GM19395 (cell line): ENCODE results near the gene IL34.

Experiments used
- ATAC-seq: cut with Tn5 transposase; IDR thresholded peaks from one replicate; pipeline ENCODE4 v1.9.1; 2021; ENCODE audit warnings: mild to moderate bottlenecking, moderate library complexity; ENCODE audit not compliant: unreplicated experiment

IL34 gene

DNA sequence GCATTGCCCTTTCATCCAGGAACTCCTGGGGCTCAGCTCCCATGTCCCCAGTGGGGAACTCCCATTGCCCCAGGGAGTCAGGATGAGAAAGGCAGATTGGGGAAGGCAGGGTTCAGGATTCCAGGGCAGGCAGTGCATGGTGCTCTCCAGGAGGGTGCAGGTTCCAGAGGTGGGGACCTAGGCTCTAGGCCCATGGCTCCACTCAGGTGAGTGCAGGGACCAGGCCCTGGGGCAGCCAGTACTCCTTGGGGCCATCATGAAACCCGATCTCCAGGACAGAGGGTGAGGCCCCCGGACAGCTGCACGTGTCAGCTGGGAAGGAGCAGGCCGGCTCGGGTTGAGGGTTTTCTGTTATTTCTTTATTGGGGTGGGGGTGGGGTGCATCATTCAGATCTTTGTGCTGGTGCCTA, 40.7 kb downstream of the IL34 start:
- no peak for ATAC-seq

DNA sequence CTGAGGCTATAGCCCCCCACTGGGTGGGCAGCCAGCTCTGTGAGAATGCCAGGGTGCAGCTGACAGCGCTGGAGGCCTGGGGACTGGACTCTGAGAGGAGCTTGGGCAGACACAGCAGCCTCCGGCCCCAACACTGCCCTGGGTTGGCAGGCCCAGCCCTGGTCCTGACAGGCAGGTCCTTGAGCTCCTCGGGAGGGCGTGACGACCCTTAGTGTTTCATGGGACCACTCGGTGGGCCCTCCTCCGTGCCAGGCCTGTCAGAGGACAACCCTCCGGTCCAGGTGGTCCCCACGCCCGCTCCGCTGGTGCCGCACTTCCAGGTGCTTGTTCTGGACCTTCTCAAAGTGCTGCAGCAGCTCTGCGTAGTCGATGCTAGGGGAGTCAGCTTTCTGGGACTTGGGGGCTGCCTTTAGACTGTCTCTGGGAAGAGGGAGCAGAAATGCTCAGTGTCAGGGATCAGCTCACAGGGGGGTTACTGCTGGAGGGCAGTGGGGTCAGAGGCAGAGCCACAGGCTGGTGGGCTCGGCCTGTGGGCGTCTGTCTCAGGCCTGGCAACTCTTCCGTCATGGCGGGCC, 41.4 kb downstream of the IL34 start:
- no peak for ATAC-seq

DNA sequence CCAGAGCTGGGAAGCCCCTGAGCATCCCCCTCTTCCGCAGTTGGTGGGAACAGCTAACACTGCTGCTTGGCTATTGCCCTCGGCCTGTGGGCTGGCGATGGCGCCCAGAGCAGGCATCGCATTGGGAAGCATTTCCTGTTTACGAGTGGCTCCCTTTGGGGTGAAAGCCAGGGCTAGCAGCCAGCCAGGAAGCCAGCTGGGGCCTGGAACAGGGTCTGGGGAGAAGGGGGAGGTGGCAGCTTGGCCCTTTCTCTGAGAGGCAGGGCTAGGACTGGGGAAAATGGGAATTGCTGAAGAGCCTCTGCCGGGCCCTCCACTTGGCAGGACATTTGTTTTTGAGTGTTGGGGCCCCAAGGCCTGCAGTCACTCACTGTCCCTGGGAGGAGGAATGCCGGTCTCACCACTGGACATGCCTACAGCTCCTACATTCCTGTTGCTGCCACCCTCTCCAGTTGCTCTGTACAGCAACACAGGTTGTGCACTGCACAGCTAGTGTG, 41.9 kb downstream of the IL34 start:
- ATAC-seq = no peak

DNA sequence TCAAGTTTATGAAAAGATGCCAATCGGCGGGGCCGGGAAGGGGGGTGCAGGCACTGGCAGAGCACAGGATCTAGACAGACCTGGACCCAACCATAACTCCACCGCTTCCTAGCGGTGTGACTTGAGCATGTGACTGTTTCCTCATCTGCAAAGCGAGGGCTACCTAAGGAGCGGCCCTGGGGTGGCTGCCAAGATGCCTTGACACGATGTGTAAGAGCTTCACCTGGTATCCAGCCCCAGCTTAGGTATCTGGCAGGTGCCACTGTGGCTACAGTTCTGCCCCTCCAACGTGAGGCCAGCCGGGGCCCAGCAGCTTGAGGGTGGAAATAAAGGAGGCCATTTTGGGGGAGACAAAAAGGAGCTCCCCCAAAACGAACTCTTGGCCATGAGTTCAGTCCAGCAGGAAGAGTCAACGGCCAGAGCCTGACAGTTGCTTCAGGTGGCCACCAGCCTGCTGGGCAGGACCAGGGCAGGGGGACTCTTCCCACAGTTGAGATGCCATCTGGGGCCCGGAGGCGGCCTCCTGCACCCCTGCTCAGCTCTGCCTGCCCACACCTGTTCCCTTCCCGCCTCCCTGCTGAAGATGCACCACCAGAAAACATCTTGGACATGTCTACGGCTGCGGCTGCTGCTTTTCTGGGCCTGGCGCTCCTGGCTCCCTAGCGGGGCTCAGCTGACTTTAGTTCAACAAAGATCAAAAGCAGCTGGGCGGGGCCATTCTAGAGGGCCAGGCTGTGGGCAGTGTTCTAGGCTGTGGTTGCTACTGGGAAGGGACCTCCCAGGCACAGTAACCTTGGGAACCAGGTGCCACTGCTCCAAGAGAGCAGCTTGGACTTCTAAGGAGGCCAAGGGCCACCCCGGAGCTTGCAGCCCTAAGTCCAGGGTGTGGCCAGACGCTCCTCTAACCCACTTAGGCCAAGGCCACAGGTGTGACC, 42.9 kb downstream of the IL34 start:
- ATAC-seq = no peak

DNA sequence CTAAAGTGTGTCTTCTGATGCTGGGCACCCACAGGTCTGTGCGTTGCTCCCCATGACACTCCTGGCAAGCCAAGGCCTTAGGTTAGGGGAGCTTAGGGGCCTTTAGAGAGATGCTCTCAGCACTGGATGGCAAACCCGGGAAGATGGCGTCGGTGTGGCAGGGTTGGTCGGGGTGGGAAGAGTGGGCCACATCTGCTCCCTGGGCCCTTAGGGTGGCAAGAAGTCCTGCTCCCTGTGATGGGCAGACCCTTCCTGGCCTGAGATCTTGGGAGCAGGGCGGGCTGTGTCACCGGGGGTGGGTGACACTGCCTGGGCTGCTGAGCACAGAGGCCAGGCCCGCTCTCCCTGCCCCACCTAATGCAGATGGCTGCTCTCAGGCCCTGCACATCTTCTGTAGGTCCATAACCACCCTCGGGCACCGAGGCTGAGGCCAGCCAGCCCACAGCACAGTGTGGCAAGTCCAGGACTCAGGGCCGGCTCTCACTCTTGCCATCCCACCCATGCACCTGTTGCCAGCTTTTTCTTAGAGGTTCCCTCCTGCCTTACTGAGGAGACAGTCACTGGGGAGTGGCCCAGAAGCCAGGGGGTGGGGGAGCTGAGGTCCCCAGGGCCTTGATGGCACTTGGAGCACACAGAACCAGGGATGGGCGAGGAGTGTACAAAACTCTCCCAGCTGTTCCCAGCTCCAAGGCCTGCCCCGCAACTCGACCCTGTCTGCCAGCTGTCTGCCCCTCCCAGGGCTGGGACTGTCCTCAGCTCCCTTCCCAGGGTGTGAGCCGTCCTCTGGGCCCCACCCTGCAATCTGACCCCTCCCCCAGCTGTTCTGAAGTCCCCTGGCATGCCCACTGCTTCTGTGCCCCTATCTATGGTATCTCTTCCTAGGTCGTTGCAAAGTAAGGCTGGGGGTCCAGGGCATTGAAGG, 43.9 kb downstream of the IL34 start:
- no peak for ATAC-seq

DNA sequence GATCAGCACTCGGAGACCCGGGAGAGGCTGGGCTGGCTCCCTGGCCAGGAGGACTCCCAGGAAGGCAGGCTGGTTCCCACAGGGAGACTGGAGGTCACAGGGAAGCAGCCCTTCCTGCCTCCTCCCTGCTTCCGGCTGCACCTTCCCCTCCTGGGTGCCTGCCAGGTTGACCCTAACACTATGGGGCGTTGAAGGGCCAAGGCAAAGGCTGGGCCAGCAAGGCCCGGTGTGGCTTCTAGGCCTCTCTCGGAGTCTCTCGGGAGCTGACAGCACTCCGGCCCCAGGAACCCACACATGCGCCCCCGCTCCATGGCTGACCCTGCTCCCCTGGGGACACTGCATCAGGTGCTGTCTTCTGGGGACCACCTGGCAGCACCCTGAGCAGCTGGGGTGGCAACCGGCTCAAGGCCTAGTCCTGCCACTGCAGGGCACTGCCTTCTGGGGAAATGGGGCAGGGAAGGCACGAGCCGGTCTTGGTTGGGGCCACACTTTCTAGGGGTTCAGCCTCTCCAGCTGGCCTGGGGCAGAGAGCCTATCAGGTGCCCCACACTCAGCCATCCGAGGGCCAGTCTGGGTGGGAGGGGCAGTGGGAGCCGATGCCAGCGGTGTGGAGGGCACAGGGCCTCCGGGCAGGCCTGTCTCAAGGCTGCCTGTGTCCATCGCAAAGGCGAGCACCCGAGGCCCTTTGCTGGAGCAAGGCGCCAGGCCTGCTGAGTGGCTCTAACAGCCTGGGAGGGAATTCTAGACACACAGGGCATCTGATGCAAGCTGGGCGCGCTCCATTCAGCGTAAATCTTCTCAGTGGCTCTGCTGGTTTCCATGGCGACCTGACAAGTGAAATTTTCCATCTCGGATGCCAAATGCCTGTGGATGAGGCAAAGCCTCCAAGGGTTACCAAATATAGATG, 45.1 kb downstream of the IL34 start:
- ATAC-seq = no peak

DNA sequence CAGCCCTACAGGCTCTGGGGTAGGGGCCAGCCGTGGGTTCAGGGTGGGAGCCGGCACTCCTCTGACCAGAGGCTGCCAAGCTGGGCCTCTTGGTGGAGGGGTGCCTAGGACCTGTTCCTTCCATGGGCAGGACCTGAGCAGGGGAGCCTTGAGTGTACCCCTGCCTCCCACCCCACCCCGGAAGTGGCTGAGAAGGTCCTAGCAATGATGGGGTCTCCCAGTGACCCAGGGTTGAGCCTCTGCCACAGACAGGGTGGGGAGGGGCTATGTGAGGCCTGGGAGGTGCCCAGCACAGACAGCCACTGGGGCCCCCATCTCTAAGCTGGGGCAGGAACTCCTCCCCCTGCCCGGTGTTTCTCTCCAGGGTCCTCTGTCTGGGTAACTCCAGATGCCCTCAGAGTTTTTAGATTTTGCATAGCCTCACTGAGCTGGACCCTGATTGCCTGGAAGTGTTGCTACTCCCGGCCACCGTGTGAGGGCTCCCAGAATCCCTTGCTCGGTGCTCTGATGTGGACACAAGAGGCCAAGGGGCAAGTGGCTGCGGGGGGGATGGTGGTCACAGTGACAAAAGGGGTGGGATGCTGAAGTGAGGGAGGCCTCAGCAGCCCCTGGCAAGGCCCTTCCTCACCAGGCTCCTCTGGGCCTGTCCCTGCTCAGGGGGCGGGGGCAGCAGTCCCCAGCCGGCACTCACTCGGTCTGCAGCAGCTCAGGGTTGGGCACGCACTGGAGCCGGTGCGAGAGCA, 45.9 kb downstream of the IL34 start:
- no peak for ATAC-seq

DNA sequence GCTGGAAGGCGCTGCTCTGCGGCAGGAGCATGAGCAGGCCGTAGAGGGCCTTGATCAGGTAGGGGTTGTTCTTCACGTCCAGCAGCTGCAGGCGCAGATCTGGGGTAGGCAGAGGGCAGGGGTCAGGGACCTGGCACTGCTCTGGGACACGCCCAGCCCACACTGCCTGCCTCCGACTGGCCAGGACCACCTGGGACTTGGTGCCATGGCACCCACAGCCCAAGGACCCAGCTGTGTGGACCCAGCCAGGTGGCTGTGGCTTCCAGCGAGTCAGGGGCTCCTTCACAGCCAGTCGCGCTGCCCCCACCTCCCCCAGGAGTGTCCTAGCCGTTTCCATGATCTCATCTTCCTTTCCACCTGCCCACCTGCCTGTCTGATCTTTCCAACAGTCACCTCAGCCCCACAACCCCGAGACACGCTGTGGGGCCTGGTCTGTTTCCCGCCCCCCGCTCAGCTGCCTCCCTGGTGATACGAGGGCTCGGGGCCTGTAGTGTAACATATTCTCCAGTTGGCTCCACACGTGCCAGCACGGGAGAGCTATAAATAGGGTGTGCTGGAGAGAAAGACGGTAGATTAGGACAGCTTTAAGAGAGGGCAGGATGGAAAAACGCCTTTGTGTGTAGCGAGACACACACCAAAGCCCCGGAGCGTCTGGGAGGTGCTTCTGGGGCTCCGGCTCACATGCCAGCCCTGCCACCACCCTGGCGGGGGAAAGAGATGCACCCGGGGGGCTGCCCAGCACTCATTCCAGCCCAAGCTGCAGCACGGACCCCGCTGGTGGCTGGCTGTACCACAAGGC, 46.7 kb downstream of the IL34 start:
- ATAC-seq = no peak

DNA sequence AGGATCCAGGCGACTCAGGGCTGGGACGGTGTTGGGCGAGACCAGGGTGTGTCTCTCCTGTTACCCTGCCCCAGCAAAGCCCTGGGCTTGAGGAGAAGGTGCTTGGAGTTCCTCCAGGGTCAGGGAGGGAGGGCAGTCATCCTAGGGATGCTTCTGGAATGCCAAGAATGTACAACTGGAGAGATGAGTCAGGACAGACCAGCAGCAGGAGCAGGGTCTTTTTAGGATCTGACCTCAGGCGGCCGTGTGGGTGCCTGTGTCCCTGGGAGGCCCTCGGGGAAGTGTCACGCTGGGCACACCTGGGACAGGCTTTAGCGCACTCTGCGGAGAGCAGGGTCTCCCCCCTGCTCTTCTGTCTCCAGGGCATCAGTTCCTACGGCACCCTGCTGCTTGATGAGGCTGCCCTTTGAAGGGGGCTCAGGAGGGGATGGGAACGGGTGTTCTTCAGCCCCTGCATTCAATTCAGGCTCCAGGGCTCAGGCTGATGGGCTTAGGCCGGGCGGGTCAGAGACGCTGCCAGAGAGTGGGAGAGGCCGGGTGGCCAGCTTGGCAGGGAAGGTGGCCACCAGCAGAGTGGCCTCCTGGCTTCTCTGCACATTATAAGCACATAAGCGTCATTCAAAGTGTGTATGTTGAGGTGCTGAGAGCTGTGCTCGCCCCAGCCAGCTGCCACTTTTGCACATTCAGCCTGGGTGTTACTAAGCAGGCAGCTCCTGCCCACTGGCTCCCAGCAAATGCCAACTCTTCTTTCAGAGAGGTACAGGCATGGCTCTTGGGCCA, 47.9 kb downstream of the IL34 start:
- no peak for ATAC-seq

DNA sequence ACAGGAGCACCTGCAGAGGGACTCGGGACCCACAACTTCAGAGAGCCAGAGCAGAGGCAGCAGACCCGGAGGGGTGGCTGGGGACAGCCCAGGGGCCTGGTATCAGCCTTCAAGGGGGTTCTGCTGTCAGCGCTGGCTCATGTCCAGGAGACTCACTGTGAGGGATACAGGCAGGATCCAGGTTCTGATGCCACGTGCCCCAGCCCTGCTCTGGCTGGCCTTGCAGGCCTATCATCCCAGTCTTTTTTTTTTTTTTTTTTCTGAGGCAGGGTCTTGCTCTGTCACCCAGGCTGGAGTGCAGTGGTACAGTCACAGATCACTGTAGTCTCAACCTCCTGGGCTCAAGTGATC, 48.5 kb downstream of the IL34 start:
- no peak for ATAC-seq

DNA sequence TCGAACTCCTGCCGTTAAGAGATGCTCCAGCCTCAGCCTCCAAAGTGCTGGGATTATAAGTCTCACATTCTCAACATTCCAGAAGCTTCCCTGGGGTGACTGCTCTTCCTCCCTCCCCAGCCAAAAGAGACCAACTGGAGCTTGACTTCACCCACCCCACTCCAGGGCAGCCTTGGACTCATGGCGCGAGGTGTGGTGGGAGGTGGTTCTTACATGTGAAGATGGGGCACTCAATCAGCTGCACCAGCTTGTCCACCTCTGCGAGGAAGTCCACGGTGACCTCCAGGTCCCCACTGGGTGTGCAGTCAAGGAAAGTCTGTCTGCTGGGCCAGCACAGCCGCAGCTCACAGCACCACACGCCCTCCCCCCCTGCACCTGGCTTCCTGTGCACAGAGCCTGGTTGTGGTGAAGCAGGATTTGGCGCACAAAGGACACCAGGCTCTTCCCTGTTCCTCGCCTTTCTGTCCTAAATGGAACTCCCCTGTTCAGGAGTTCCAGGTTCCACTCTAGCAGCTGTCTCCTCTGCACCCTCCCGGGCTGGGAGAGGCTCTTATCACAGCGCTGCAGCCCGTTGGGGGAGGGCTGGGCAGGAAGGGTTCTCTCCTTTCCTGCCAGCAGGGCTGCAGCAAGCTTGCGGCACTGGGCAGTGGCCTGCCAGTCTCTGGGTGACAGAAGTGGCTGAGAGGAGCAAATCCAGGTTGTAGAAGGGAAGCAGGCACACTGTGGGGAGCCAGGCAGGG, 49.1 kb downstream of the IL34 start:
- no peak for ATAC-seq

DNA sequence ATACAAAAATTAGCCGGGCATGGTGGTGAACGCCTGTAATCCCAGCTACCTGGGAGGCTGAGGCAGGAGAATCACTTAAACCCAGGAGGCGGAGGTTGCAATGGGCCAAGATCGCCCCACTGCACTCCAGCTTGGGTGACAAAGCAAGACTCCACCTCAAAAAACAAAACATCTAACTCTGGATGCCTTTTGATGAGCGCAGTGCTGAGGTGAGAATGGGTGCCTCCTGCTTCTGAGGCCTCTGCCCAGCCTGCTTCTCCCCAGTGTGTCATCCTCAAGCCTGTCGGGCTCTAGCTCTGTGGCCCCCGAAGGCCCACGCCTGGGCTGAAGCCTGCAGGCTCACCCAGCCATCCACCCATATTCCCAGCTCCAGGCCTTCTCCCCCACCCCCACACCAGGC, 50.0 kb downstream of the IL34 start:
- ATAC-seq = no peak

DNA sequence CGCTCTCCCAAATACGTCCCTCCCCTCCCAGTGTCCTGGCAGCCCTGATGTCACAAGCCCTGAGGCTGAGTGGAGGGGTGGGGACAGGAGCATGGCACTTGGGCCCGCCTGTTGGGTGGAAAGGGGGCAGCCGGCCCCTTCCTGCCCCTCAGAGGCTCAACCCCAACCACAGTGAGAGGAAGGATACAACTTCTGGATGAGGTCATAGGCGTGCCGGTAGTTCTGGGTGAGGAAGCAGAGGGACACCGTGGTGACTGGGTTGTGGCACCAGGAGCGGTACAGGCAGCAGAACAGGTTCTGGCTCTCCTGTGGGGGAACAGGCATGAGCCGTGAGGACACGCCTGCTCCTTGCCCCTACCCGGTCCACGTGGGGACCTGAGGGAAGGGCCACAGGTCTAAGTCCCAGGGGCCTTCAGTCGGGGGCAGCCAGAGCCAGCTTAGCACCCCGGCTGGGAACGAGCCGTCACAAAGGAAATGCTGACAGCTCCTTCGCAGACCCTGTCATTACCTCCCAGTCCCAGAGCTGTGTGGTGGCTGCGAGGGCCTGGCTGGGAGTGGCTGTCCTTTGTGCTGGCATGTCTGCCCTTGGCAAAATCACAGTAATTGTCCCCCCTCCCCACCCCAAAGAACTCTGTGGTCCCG, 50.7 kb downstream of the IL34 start:
- ATAC-seq = no peak

DNA sequence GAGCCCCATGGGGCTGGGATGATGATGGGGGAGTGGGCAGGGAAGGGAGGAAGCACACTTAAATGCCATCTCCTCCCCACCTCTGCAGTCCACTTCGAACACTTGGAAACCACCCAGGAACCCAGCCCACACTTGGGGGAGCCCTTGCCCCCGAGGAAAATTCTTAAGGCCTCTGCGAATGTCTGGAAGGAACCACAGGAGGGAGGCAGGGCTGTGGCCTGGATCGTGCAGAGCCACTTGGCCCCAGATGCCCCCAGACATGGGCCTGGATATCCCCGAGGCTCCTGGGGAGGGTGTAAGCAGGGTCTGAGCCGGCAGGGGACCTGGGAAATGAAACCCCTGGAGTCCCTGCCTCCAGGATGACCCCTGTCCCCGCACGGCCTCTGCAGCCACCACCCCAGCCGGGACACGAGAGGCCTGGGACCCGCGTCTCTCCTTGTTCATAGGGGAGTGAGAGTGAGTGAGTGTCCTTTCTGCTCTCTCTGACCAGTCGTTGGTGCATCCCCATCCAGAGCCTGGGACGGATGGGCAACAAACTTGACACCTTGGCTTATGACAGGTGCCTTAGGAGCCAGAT, 51.3 kb downstream of the IL34 start:
- ATAC-seq = no peak

DNA sequence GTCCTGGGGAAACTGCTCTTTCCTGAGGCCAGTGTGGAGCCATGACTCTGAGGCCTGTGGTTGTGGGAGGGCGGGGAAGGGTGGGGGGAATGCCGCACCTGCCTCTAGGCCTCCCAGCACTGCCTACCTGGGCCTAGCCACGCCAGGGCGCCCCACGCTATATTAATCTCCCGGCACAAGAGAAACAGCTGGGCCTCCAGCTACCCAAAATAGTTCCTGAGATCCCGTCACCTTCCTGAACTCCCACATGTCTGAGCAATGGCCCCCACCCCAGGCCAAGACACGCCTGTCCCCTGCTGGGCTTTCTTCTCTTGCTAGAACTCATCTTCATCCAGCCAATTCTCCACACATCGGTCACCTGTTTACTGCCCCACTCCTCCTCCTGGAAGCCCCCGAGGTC, 52.5 kb downstream of the IL34 start:
- ATAC-seq = no peak

DNA sequence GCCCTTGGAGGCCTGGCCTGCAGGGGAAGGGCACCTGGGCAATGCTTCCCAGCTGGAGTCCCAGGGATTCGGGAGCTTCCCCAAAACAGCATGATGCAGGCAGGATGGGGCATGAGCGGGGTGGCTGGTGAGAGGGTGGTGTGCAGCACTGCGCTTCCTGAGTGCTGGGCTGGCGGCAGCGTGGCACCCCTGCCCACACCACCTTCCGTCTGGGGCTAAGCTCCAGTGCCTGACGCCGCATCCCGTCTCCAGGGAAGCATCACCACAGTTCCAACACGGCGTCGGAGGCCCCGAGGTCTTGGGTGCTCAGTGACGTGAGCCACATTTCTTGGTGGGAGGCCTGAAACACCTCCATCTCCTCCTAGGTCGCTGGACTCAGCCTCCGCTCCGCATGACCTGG, 53.3 kb downstream of the IL34 start:
- no peak for ATAC-seq
